ENCODE results near the gene BANF1. TPM values are rescaled to one million over a fixed set of nuclear protein-coding genes. Genes with fewer than 3 reads are reported as not detected.
A peak's percentile ranks its signal among the peaks of the same experiment; 100 is the strongest.

Gene BANF1, protein sequence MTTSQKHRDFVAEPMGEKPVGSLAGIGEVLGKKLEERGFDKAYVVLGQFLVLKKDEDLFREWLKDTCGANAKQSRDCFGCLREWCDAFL
- 10 to 100 TPM; 35.9 to 61.2 (median 43.4) TPM for total RNA-seq

DNA sequence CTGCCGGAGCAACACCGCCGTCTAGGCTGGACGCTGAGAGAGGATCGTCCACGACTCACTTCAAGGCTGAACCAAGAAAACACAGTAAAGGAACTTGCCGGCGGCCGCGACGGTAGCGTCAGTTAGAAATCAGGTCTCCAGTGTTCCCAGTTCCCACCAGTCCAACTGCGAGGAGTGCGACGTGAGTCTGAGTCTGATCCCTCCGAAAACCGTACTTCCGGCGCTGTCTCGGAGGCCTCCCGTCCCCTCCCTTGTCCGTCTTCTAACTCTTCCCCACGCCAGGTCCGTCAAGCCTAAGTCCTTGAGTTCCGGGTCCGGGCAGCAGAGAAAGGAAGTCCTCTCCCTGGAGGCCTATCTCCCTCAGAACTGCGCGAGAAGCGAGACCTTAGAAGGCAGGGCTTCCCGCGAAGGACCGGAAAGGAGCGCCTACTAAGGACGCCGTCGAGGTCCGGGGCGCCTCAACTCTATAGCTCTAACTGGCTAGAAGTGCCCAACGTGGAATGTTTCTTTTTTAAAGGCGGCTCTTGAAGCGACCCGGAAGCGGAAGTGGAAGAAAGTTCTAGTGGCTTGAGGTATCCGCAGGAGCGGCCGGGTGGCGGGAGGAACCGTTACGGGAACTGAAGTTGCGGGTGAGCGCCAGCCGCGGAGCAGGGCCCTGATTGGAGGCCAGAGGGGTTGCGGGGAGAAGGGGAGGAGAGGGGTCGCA, at the start of gene BANF1, which contains the start of gene EIF1AD:
TSS of gene BANF1 (plus strand) at position 562 of the 706 bp plus-strand sequence. CDS start 748 bp downstream, outside the sequence.
TSS of gene EIF1AD (minus strand) at position 216 of the 706 bp plus-strand sequence. CDS start 1,768 bp downstream, outside the sequence.
- peaks cover 3 to 38% (median 22%) of the 10 kb centered on the region in 3 donors for H3K4me1 ChIP-seq
- 0% methylated on average over 1 of the region's 55 CpGs; no CpG with 5 or more reads in 1 of the 2 donors for WGBS, 2 donors (ENCODE audit: low coverage in 1 of 2)
- ATAC-seq, result peak; percentile 90
- peak within 1 kb of the TSS; percentile 77 to 86 for H3K4me3 ChIP-seq
- H3K27me3 ChIP-seq, result no peaks in the 10 kb centered on the region
- H3K36me3 ChIP-seq, result peaks cover 3 to 60% of the 10 kb centered on the region in 2 donors
- no peaks in the 10 kb centered on the region for H3K9me3 ChIP-seq
- TF ChIP-seq POLR2AphosphoS5 (IDR thresholded peaks at IDR 0.05), result peak; percentile 79
- TF ChIP-seq, protein P1, sequence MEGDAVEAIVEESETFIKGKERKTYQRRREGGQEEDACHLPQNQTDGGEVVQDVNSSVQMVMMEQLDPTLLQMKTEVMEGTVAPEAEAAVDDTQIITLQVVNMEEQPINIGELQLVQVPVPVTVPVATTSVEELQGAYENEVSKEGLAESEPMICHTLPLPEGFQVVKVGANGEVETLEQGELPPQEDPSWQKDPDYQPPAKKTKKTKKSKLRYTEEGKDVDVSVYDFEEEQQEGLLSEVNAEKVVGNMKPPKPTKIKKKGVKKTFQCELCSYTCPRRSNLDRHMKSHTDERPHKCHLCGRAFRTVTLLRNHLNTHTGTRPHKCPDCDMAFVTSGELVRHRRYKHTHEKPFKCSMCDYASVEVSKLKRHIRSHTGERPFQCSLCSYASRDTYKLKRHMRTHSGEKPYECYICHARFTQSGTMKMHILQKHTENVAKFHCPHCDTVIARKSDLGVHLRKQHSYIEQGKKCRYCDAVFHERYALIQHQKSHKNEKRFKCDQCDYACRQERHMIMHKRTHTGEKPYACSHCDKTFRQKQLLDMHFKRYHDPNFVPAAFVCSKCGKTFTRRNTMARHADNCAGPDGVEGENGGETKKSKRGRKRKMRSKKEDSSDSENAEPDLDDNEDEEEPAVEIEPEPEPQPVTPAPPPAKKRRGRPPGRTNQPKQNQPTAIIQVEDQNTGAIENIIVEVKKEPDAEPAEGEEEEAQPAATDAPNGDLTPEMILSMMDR (IDR thresholded peaks at IDR 0.05), result no peak
- TF ChIP-seq POLR2A (IDR thresholded peaks at IDR 0.05), result peak; percentile 22 to 42
- H3K27ac ChIP-seq, result peak within 1 kb of the TSS; percentile 64 to 94 (median 90)

DNA sequence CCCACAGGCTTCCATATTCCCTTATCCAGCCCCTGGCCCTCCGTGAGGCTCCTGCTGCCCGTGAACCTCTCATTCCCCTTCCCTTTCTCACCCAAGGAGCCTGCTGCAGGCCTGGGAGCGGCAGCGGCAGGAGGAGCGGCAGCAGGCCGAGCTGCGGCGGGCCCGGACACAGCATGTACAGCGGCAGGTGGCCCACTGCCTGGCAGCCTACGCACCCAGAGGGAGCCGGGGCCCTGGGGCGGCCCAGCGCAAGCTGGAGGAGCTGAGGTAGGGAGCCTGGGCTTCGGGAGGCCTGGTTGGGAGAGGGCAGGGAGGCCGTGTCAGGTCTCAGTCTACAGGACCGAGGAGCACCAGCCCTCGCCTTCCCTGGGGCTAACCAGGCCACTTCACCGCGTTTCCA, 48.8 kb upstream of the BANF1 start:
- TF ChIP-seq EP300 (IDR thresholded peaks at IDR 0.05), result no peak
- WGBS, 2 donors (ENCODE audit: low coverage in 1 of 2), result 75 to 100% methylated on average over 4 to 5 of the region's 20 CpGs
- ATAC-seq, result no peak
- H3K4me3 ChIP-seq, result no peak overlapping the region
- H3K9me3 ChIP-seq, result no peaks in the 10 kb centered on the region
- H3K27me3 ChIP-seq, result peaks cover 58% of the 10 kb centered on the region
- H3K36me3 ChIP-seq, result no peaks in the 10 kb centered on the region
- no peaks in the 10 kb centered on the region for H3K4me1 ChIP-seq
- no peak overlapping the region for H3K27ac ChIP-seq

DNA sequence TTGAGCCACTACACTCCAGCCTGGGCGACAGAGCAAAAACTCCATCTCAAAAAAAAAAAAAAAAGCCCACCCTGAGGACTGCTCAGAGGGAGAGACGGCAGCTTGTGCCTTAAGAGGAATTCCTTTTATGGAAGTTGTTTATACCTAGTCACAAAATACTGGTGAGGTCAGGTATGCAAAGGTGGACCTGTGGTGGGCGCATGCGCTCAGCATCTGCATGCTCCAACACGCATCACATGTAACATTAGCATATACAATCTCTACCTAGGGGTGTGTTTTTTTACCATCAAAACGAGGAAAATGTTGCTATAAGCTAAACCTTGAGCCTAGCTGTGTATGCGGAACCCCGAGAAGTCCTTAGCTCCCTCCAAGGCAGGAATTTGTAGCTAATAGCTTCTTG, 47.5 kb upstream of the BANF1 start:
- TF ChIP-seq EP300 (IDR thresholded peaks at IDR 0.05), result no peak
- TF ChIP-seq, protein P1 (IDR thresholded peaks at IDR 0.05), result no peak
- no peak for TF ChIP-seq POLR2A (IDR thresholded peaks at IDR 0.05)
- Histone ChIP-seq H3K4me1 (no peaks in the 10 kb centered on the region), H3K36me3 (no peaks in the 10 kb centered on the region), H3K4me3 (no peak overlapping the region), H3K27ac (no peak overlapping the region), H3K9me3 (no peaks in the 10 kb centered on the region), H3K27me3 (peaks cover 62% of the 10 kb centered on the region)
- ATAC-seq, result no peak
- WGBS, 2 donors (ENCODE audit: low coverage in 1 of 2), result 37 to 64% methylated on average over 5 to 8 of the region's 8 CpGs

DNA sequence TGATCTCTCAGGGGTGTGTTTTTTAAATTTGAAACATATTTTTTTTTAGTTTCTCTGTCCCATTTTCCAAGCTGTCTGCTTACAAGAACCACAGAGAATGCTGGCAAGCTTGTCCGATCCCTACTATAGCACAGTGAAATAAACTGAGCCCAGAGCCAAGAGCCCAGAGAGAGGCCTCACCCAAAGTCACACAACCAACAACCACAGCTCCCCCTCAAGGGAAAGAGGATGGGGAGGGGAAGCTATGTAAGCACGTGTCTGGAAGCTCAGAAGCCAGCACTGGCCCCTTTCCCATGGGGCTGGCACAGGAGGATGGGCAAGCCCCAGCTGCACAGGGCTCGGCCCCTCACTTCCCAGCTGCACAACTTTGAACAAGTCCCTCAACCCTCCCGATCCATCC, 44.0 kb upstream of the BANF1 start:
- no peak overlapping the region for H3K4me3 ChIP-seq
- H3K36me3 ChIP-seq, result no peaks in the 10 kb centered on the region
- no peaks in the 10 kb centered on the region for H3K9me3 ChIP-seq
- no peak for ATAC-seq
- peaks cover 51% of the 10 kb centered on the region for H3K27me3 ChIP-seq
- 29 to 43% methylated on average over 1 to 3 of the region's 4 CpGs for WGBS, 2 donors (ENCODE audit: low coverage in 1 of 2)
- no peak overlapping the region for H3K27ac ChIP-seq
- peaks cover 10 to 22% (median 17%) of the 10 kb centered on the region in 3 donors for H3K4me1 ChIP-seq
- TF ChIP-seq POLR2AphosphoS5 (IDR thresholded peaks at IDR 0.05), result no peak
- TF ChIP-seq, protein P1 (IDR thresholded peaks at IDR 0.05), result no peak
- TF ChIP-seq EP300 (IDR thresholded peaks at IDR 0.05), result no peak
- no peak for TF ChIP-seq POLR2A (IDR thresholded peaks at IDR 0.05)

DNA sequence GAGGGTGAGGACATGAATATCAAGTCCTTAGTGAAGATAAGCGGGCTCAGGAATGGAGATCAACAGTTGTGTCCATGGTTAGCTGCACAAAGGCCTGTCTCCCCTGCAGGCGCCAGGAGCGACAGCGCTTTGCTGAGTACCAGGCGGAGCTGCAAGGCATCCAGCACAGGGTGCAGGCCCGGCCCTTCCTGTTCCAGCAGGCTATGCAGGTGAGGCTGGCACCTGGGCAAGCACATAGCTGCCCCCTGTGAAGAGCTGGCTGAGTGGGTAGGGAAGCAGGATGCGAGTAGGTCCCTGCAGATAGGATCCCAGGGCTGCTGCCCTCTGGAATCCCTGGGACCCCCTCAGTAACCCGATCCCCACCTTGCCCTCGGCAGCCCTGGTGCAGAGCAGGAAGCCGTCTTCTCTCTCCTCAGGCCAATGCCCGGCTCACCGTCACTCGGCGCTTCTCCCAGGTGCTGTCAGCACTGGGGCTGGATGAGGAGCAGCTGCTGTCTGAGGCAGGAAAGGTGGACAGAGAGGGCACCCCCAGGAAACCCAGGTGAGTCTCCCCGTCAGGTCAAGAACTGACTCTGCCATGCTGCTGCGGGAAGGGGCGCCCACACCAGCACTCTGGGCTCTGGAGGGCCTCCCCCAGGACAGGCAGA, 43.4 kb upstream of the BANF1 start:
- H3K27me3 ChIP-seq, result peaks cover 45% of the 10 kb centered on the region
- H3K9me3 ChIP-seq, result no peaks in the 10 kb centered on the region
- 80% methylated on average over 1 to 2 of the region's 17 CpGs for WGBS, 2 donors (ENCODE audit: low coverage in 1 of 2)
- no peak for ATAC-seq
- no peak overlapping the region for H3K27ac ChIP-seq
- no peak overlapping the region for H3K4me3 ChIP-seq
- no peak for TF ChIP-seq POLR2A (IDR thresholded peaks at IDR 0.05)
- TF ChIP-seq EP300 (IDR thresholded peaks at IDR 0.05), result no peak
- TF ChIP-seq, protein P1 (IDR thresholded peaks at IDR 0.05), result no peak
- TF ChIP-seq POLR2AphosphoS5 (IDR thresholded peaks at IDR 0.05), result no peak
- peaks cover 0 to 4% of the 10 kb centered on the region in 2 donors for H3K36me3 ChIP-seq
- peaks cover 10 to 28% (median 23%) of the 10 kb centered on the region in 3 donors for H3K4me1 ChIP-seq

Measured in gastroesophageal sphincter (tissue), 4 donors.